HG03521 (cell line): Measurements from ENCODE around the gene TMEM150A.
"Not testable (repeated sequence)": the region's sequence is repeated elsewhere in the genome, so short reads cannot be mapped to it uniquely, and the experiment has no call there.

Source experiments
- ATAC-seq: cut with Tn5 transposase; IDR thresholded peaks from one replicate; pipeline ENCODE4 v1.9.1; 2021; ENCODE audit warnings: mild to moderate bottlenecking, moderate library complexity; ENCODE audit not compliant: unreplicated experiment

Gene TMEM150A

GRCh38 chr2:85577386-85578242 is 24.9 kb downstream of the TMEM150A start, which contains the start of gene VAMP8:
VAMP8 (plus strand) TSS chr2:85577586; CDS start chr2:85577647, 61 bp downstream.
- ATAC-seq: no peak

GRCh38 chr2:85577063-85577385 is 25.5 kb downstream of the TMEM150A start:
- ATAC-seq: no peak

GRCh38 chr2:85575739-85576138 is 26.8 kb downstream of the TMEM150A start:
- no peak for ATAC-seq

- no peak for ATAC-seq
Observed at GRCh38 chr2:85566265-85566664, 36.2 kb downstream of the TMEM150A start.

- no peak for ATAC-seq
Observed at GRCh38 chr2:85564144-85564563, 38.3 kb downstream of the TMEM150A start.

- peak; percentile 86 for ATAC-seq
Observed at GRCh38 chr2:85561280-85562212, 41.0 kb downstream of the TMEM150A start, which contains the start of gene GGCX. GGCX (minus strand) TSS chr2:85561493; CDS start chr2:85561428, 65 bp downstream.

GRCh38 chr2:85560812-85561279 is 41.7 kb downstream of the TMEM150A start:
- peak; percentile 20 for ATAC-seq

GRCh38 chr2:85560403-85560726 is 42.1 kb downstream of the TMEM150A start:
- not testable (repeated sequence) for ATAC-seq

GRCh38 chr2:85558160-85558559 is 44.3 kb downstream of the TMEM150A start:
- no peak for ATAC-seq

GRCh38 chr2:85557130-85557529 is 45.4 kb downstream of the TMEM150A start:
- ATAC-seq: no peak

- ATAC-seq: no peak
Observed at GRCh38 chr2:85554980-85555612, 47.4 kb downstream of the TMEM150A start.

GRCh38 chr2:85553184-85553583 is 49.3 kb downstream of the TMEM150A start:
- ATAC-seq: no peak

GRCh38 chr2:85551698-85552678 is 50.5 kb downstream of the TMEM150A start:
- ATAC-seq: peak; percentile 55

GRCh38 chr2:85550486-85550885 is 52.0 kb downstream of the TMEM150A start:
- ATAC-seq: no peak

- no peak for ATAC-seq
Observed at GRCh38 chr2:85549826-85550225, 52.7 kb downstream of the TMEM150A start.

- no peak for ATAC-seq
Observed at GRCh38 chr2:85549095-85549494, 53.4 kb downstream of the TMEM150A start.

- no peak for ATAC-seq
Observed at GRCh38 chr2:85548608-85548900, 53.9 kb downstream of the TMEM150A start.
